HCT116 (cell line): ENCODE measurements around the gene ZRANB1. TPM values are rescaled to one million over a fixed set of nuclear protein-coding genes. Genes with fewer than 3 reads are reported as not detected.

ENCODE experiments used
- ATAC-seq: fragments of 200-7000 bp; cut with Tn5 transposase; 2 replicates; pipeline ENCODE4 v1.9.1; 2020; ENCODE audit warnings: mild to moderate bottlenecking, moderate library complexity
- BruUV-seq: library from RNA; stranded (reverse); fragments of 400-500 nt; replicated peaks from 2 replicates; lab custom pipeline; 2021; lab: Mats Ljungman, UMichigan
- CTCF ChIA-PET: fragments of 300-600 bp; sonication (Branson Sonifier 250); formaldehyde crosslinking; loops from one replicate; lab custom pipeline; 2021; ENCODE audit warnings: antibody characterized with exemption; lab: Charles Lee
- POLR2A ChIA-PET: fragments of 300-600, 350-600 bp; sonication (Branson Sonifier 250); formaldehyde crosslinking; loops from one replicate; lab custom pipeline; 2021; ENCODE audit warnings: antibody characterized with exemption; lab: Charles Lee
- RAD21 ChIA-PET, 2 experiments: fragments of 300-600 bp; sonication (Branson Sonifier 250); formaldehyde crosslinking; loops; one replicate each; lab custom pipeline; 2023; ENCODE audit warnings: low total read pairs in 2 of 2; ENCODE audit not compliant: uncharacterized antibody in 2 of 2, unreplicated experiment in 2 of 2, low non-redundant PET in 1 of 2; lab: Charles Lee
- DNase-seq: peaks from one replicate; pipeline ENCODE4 v3.0.0-alpha.2; 2010; ENCODE audit warnings: low read depth, low spot score
- H2AFZ ChIP-seq: fragments of 200-600 bp; shearing (Covaris generic), sonication (generic); 2 replicates; pipeline ENCODE4 v1.6.1; 2017; ENCODE audit warnings: low read depth, mixed run types, mixed read lengths, antibody characterized with exemption, low read length; ENCODE audit not compliant: poor library complexity, severe bottlenecking
- H3K27ac ChIP-seq: 2 replicates; pipeline ENCODE4 v1.5.1; 2012; ENCODE audit warnings: low read depth, low read length
- H3K27me3 ChIP-seq: fragments of 200-600 bp; sonication (generic); 2 replicates; pipeline ENCODE4 v1.6.1; 2016; ENCODE audit warnings: mixed run types, low read length, mixed read lengths; ENCODE audit not compliant: insufficient read depth
- H3K36me3 ChIP-seq, 2 experiments: fragments of 200-500 bp in 1 of 2; fragments of 200-600 bp in 1 of 2; sonication (Bioruptor generic) in 1 of 2; sonication (generic) in 1 of 2; 2 replicates each; pipeline versions ENCODE4 v1.5.1 to v1.6.1; 2014 to 2016; ENCODE audit warnings: low read length in 2 of 2, inconsistent platforms in 1 of 2, mixed read lengths in 1 of 2, mixed run types in 1 of 2; ENCODE audit not compliant: insufficient read depth in 2 of 2, control insufficient read depth in 1 of 2
- H3K4me1 ChIP-seq, 2 experiments: fragments of 200-600 bp in 1 of 2; sonication (generic) in 1 of 2; 2 replicates each; pipeline versions ENCODE4 v1.5.1 to v1.6.1; 2012 to 2017; ENCODE audit warnings: low read length in 2 of 2, inconsistent platforms in 1 of 2, mild to moderate bottlenecking in 1 of 2, mixed read lengths in 1 of 2, mixed run types in 1 of 2, moderate library complexity in 1 of 2; ENCODE audit not compliant: insufficient read depth in 2 of 2, control insufficient read depth in 1 of 2
- H3K4me2 ChIP-seq: fragments of 200-600 bp; sonication (generic); 2 replicates; pipeline ENCODE4 v1.6.1; 2017; ENCODE audit warnings: mixed run types, low read length, mixed read lengths
- H3K4me3 ChIP-seq, 2 experiments: fragments of 200-600 bp in 1 of 2; sonication (generic) in 1 of 2; replicated peaks in 1 of 2; 2 replicates each; pipeline ENCODE4 v1.5.1; 2011 to 2016; ENCODE audit warnings: low read length in 2 of 2, control low read depth in 1 of 2, low read depth in 1 of 2, mild to moderate bottlenecking in 1 of 2, mixed read lengths in 1 of 2, mixed run types in 1 of 2
- H3K79me2 ChIP-seq: fragments of 200-600 bp; sonication (generic); 2 replicates; pipeline ENCODE4 v1.6.1; 2017; ENCODE audit warnings: mild to moderate bottlenecking, mixed run types, low read length, moderate library complexity, mixed read lengths; ENCODE audit not compliant: insufficient read depth
- H3K9ac ChIP-seq: fragments of 200-600 bp; sonication (generic); 2 replicates; pipeline ENCODE4 v1.6.1; 2016; ENCODE audit warnings: low read length, mixed read lengths
- H3K9me2 ChIP-seq: fragments of 200-600 bp; sonication (generic), shearing (Covaris generic); 2 replicates; pipeline ENCODE4 v1.6.1; 2017; ENCODE audit warnings: mixed run types, mild to moderate bottlenecking, moderate library complexity; ENCODE audit not compliant: insufficient read depth
- H3K9me3 ChIP-seq, 2 experiments: fragments of 200-500 bp in 1 of 2; fragments of 200-600 bp in 1 of 2; sonication (Bioruptor generic) in 1 of 2; sonication (generic) in 1 of 2; 2 replicates each; pipeline ENCODE4 v1.6.1; 2014 to 2017; ENCODE audit warnings: low read length in 2 of 2, mixed read lengths in 2 of 2, inconsistent platforms in 1 of 2, low read depth in 1 of 2, mild to moderate bottlenecking in 1 of 2, mixed run types in 1 of 2, moderate library complexity in 1 of 2; ENCODE audit not compliant: control insufficient read depth in 1 of 2, insufficient read depth in 1 of 2
- H4K20me1 ChIP-seq: fragments of 200-600 bp; sonication (generic), shearing (Covaris generic); 2 replicates; pipeline ENCODE4 v1.6.1; 2017; ENCODE audit warnings: mixed run types, mild to moderate bottlenecking, moderate library complexity; ENCODE audit not compliant: insufficient read depth
- CBX3 ChIP-seq: IDR thresholded peaks from 2 replicates; pipeline ENCODE4 v1.6.1; 2012; ENCODE audit warnings: low read depth
- CTCF ChIP-seq, 3 experiments: fragments of 200-600 bp in 1 of 3; sonication (generic) in 1 of 3; IDR thresholded peaks in 2 of 3; conservative IDR thresholded peaks in 1 of 3; 2 replicates each; pipeline ENCODE4 v1.5.1; 2012 to 2017; ENCODE audit warnings: low read depth in 2 of 3, low read length in 2 of 3, antibody characterized with exemption in 1 of 3, borderline replicate concordance in 1 of 3, control low read depth in 1 of 3, mild to moderate bottlenecking in 1 of 3, mixed read lengths in 1 of 3, mixed run types in 1 of 3, moderate library complexity in 1 of 3; ENCODE audit not compliant: insufficient read depth in 1 of 3
- EZH2 ChIP-seq: fragments of 200-600 bp; sonication (generic); IDR thresholded peaks from 2 replicates; pipeline ENCODE4 v1.6.1; 2017; ENCODE audit warnings: antibody characterized with exemption, mixed run types
- JUND ChIP-seq: IDR thresholded peaks from 2 replicates; pipeline ENCODE4 v1.6.1; 2012
- POLR2A ChIP-seq: IDR thresholded peaks from 2 replicates; pipeline ENCODE4 v1.7.0; 2011; ENCODE audit warnings: borderline replicate concordance; ENCODE audit not compliant: insufficient read depth, insufficient read length; ENCODE audit errors: extremely low read depth
- POLR2AphosphoS5 ChIP-seq: IDR thresholded peaks from 2 replicates; pipeline ENCODE4 v1.6.1; 2011; ENCODE audit warnings: mild to moderate bottlenecking, low read depth, low read length, moderate library complexity
- RAD21 ChIP-seq: IDR thresholded peaks from 2 replicates; pipeline ENCODE4 v1.6.1; 2012; ENCODE audit warnings: low read depth, mild to moderate bottlenecking
- SIN3A ChIP-seq: IDR thresholded peaks from 2 replicates; pipeline ENCODE4 v1.6.1; 2012; ENCODE audit warnings: low read depth
- SP1 ChIP-seq: IDR thresholded peaks from 2 replicates; pipeline ENCODE4 v1.6.1; 2012; ENCODE audit warnings: low read depth
- ZBTB33 ChIP-seq: IDR thresholded peaks from 2 replicates; pipeline ENCODE4 v1.6.1; 2011; ENCODE audit warnings: mild to moderate bottlenecking, low read length, moderate library complexity; ENCODE audit not compliant: insufficient replicate concordance; ENCODE audit errors: extremely low read depth
- ZFX ChIP-seq: fragments of 450-650 bp; IDR thresholded peaks from 2 replicates; pipeline ENCODE4 v1.6.1; 2017
- intact Hi-C: fragments of 100-400 bp; cut with micrococcal nuclease; formaldehyde crosslinking; loops from 2 replicates; pipeline ENCODE4 v1.10.0; 2022
- total RNA-seq: library from RNA; stranded (reverse); gene quantifications from one replicate; pipeline ENCODE4 v1.2.1, GENCODE V29; 2021; ENCODE audit not compliant: unreplicated experiment

Gene ZRANB1
- total RNA-seq, 1 experiment from 2014 or later = 23.9 TPM

- H3K4me1 ChIP-seq = peaks cover 10 to 26% of the 10 kb centered on the region in 2 experiments
- H2AFZ ChIP-seq = no peak overlapping the region
- H3K79me2 ChIP-seq = peaks cover 66% of the 10 kb centered on the region
- no peaks in the 10 kb centered on the region for H3K36me3 ChIP-seq
- no peaks in the 10 kb centered on the region for H3K9me3 ChIP-seq
- H3K27me3 ChIP-seq = no peaks in the 10 kb centered on the region
- H4K20me1 ChIP-seq = peaks cover 6% of the 10 kb centered on the region; the same call in 1 of the 2 replicates
- RAD21 ChIA-PET = no interaction called here
- TF ChIP-seq ZFX = no peak
- no peak for TF ChIP-seq RAD21
- 0 out of 2 replicates have a peak, but pooled peaks have one; percentile 21 for TF ChIP-seq POLR2AphosphoS5
- TF ChIP-seq JUND = no peak
- no peak for TF ChIP-seq CBX3
- BruUV-seq = no TSS peak
- H3K27ac ChIP-seq = peak overlapping the region; percentile 83; the same call in 1 of the 2 replicates
- peak overlapping the region; percentile 78 to 87 for H3K4me3 ChIP-seq
- H3K9me2 ChIP-seq = no peaks in the 10 kb centered on the region
- intact Hi-C loops = no loop called here
- POLR2A ChIA-PET = interaction anchor here (0.6 to 1.1 kb wide), 2 partner anchors 8 to 119 kb away, joined by 3 to 5 read pairs; no protein-coding TSS in a partner anchor
- peak overlapping the region; percentile 96 for H3K9ac ChIP-seq
- H3K4me2 ChIP-seq = peak overlapping the region; percentile 89
- ATAC-seq (no peak), DNase-seq (no peak)
- CTCF ChIA-PET = no interaction called here
Observed at GRCh38 chr10:124918191-124918830, 23.6 kb upstream of the ZRANB1 start.

- BruUV-seq = no TSS peak
- POLR2A ChIA-PET = interaction anchor here (0.6 kb wide), 1 partner anchor 118 kb away, joined by 3 read pairs; no protein-coding TSS in a partner anchor
- Histone ChIP-seq H3K36me3 (no peaks in the 10 kb centered on the region), H3K4me2 (peak overlapping the region; percentile 89), H4K20me1 (peaks cover 6% of the 10 kb centered on the region; the same call in 1 of the 2 replicates), H3K4me1 (peaks cover 10 to 26% of the 10 kb centered on the region in 2 experiments), H2AFZ (no peak overlapping the region), H3K27ac (no peak overlapping the region), H3K9ac (no peak overlapping the region), H3K27me3 (no peaks in the 10 kb centered on the region), H3K79me2 (peaks cover 72% of the 10 kb centered on the region), H3K4me3 (peak overlapping the region in 1 of 2 experiments; percentile 78; a peak in 1 of 4 replicates), H3K9me2 (no peaks in the 10 kb centered on the region), H3K9me3 (no peaks in the 10 kb centered on the region)
- DNase-seq (no peak), ATAC-seq (no peak)
- RAD21 ChIA-PET = no interaction called here
- intact Hi-C loops = no loop called here
- TF ChIP-seq EZH2 (no peak), SP1 (no peak), CTCF (IDR thresholded peaks at IDR 0.05 in 2 of 3, conservative IDR thresholded peaks at IDR 0.05 in 1 of 3; ENCODE audit: borderline replicate concordance in 1 of 3, insufficient read depth in 1 of 3, low read depth in 2 of 3, low read length in 2 of 3) (no peak), ZBTB33 (no peak), POLR2A (no peak), SIN3A (no peak)
- CTCF ChIA-PET = no interaction called here
Observed at GRCh38 chr10:124918906-124919305, 23.0 kb upstream of the ZRANB1 start.
